Panc1 (cell line): ENCODE data around the gene IFNA7. TPM values are rescaled to one million over a fixed set of nuclear protein-coding genes. Genes with fewer than 3 reads are reported as not detected.
"Not testable (repeated sequence)": the region's sequence is repeated elsewhere in the genome, so short reads cannot be mapped to it uniquely, and the experiment has no call there.

Experiments used
- ATAC-seq: fragments of 200-7000 bp; cut with Tn5 transposase; 2 replicates; pipeline ENCODE4 v1.9.1; 2020; ENCODE audit warnings: mild to moderate bottlenecking, moderate library complexity
- BruUV-seq: library from RNA; stranded (reverse); fragments of 400-500 nt; replicated peaks from 2 replicates; lab custom pipeline; 2021; lab: Mats Ljungman, UMichigan
- CTCF ChIA-PET: fragments of 300-600 bp; sonication (Branson Sonifier 250); formaldehyde crosslinking; loops from one replicate; lab custom pipeline; 2022; ENCODE audit warnings: antibody characterized with exemption; lab: Charles Lee
- POLR2A ChIA-PET: fragments of 300-600 bp; sonication (Branson Sonifier 250); formaldehyde crosslinking; loops from one replicate; lab custom pipeline; 2022; ENCODE audit warnings: antibody characterized with exemption; lab: Charles Lee
- DNase-seq: peaks from one replicate; pipeline ENCODE4 v3.0.0-alpha.2; 2010; ENCODE audit warnings: low read depth, low spot score
- H3K27ac ChIP-seq: 2 replicates; pipeline ENCODE4 v1.5.1; 2011; ENCODE audit warnings: mild to moderate bottlenecking, low read length, inconsistent platforms
- H3K27me3 ChIP-seq: fragments of 200-500 bp; sonication (Bioruptor generic); 2 replicates; pipeline ENCODE4 v1.6.0; 2014; ENCODE audit warnings: low read length, inconsistent platforms; ENCODE audit not compliant: control insufficient read depth, insufficient read depth
- H3K36me3 ChIP-seq: fragments of 200-500 bp; sonication (Bioruptor generic); 2 replicates; pipeline ENCODE4 v1.5.1; 2014; ENCODE audit warnings: inconsistent platforms, mild to moderate bottlenecking, low read length, moderate library complexity; ENCODE audit not compliant: control insufficient read depth, insufficient read depth
- H3K4me1 ChIP-seq: 2 replicates; pipeline ENCODE4 v1.5.1; 2011; ENCODE audit warnings: inconsistent platforms, mild to moderate bottlenecking, low read length, moderate library complexity; ENCODE audit not compliant: control insufficient read depth, insufficient read depth
- H3K4me3 ChIP-seq, 2 experiments: 2 replicates each; pipeline ENCODE4 v1.5.1; 2011 to 2012; ENCODE audit warnings: low read depth in 2 of 2, low read length in 2 of 2, mild to moderate bottlenecking in 2 of 2, inconsistent platforms in 1 of 2, moderate library complexity in 1 of 2
- H3K9me3 ChIP-seq: fragments of 200-500 bp; sonication (Bioruptor generic); 2 replicates; pipeline ENCODE4 v1.5.1; 2014; ENCODE audit warnings: low read depth, mild to moderate bottlenecking, inconsistent platforms, low read length, moderate library complexity; ENCODE audit not compliant: control insufficient read depth, insufficient read depth
- CTCF ChIP-seq: fragments of 450-650 bp; IDR thresholded peaks from 2 replicates; pipeline ENCODE4 v1.5.1; 2017; ENCODE audit warnings: mild to moderate bottlenecking
- POLR2AphosphoS5 ChIP-seq: IDR thresholded peaks from 2 replicates; pipeline ENCODE4 v1.6.1; 2012; ENCODE audit warnings: mild to moderate bottlenecking, low read depth, low read length, moderate library complexity
- REST ChIP-seq, 2 experiments: IDR thresholded peaks; 2 replicates each; pipeline ENCODE4 v1.6.1; 2011 to 2012; ENCODE audit warnings: low read depth in 2 of 2, control low read depth in 1 of 2, low read length in 1 of 2, mild to moderate bottlenecking in 1 of 2, moderate library complexity in 1 of 2; ENCODE audit not compliant: insufficient read depth in 1 of 2
- SIN3A ChIP-seq: IDR thresholded peaks from 2 replicates; pipeline ENCODE4 v1.6.1; 2012; ENCODE audit warnings: low read depth, mild to moderate bottlenecking, low read length, moderate library complexity, borderline replicate concordance; ENCODE audit not compliant: insufficient read depth
- TCF7L2 ChIP-seq: IDR thresholded peaks from 2 replicates; pipeline ENCODE4 v1.6.1; 2011; ENCODE audit warnings: mild to moderate bottlenecking, low read depth, low read length, inconsistent platforms
- in situ Hi-C: cut with HindIII; loops from 2 replicates; pipeline ENCODE4 v1.10.0; 2016; ENCODE audit warnings: low sequenced_read_pairs, low pct_unique_long_range_greater_than_20kb
- intact Hi-C: fragments of 100-400 bp; cut with micrococcal nuclease; formaldehyde crosslinking; loops from one replicate; pipeline ENCODE4 v1.10.0; 2022; ENCODE audit not compliant: unreplicated experiment
- total RNA-seq: library from RNA; stranded (reverse); gene quantifications from one replicate; pipeline ENCODE4 v1.2.1, GENCODE V29; 2021; ENCODE audit not compliant: unreplicated experiment

The IFNA7 gene
- total RNA-seq, 1 experiment from 2014 or later: not detected

- BruUV-seq, H3K9me3 ChIP-seq, H3K27ac ChIP-seq, DNase-seq, in situ Hi-C loops, H3K4me1 ChIP-seq, POLR2A ChIA-PET, intact Hi-C loops, H3K36me3 ChIP-seq, CTCF ChIA-PET, H3K4me3 ChIP-seq, ATAC-seq, H3K27me3 ChIP-seq: not testable (repeated sequence)
- TF ChIP-seq CTCF: peak; percentile 43
Measured at GRCh38 chr9:21235468-21236359, 33.7 kb upstream of the IFNA7 start.

- intact Hi-C loops: no loop called here
- CTCF ChIA-PET: no interaction called here
- DNase-seq (no peak), ATAC-seq (no peak)
- in situ Hi-C loops: no loop called here
- POLR2A ChIA-PET: no interaction called here
- Histone ChIP-seq H3K4me3 (no peak overlapping the region), H3K4me1 (no peaks in the 10 kb centered on the region), H3K36me3 (no peaks in the 10 kb centered on the region), H3K9me3 (no peaks in the 10 kb centered on the region), H3K27ac (no peak overlapping the region), H3K27me3 (no peaks in the 10 kb centered on the region)
- no peak for TF ChIP-seq POLR2AphosphoS5
- TF ChIP-seq CTCF: no peak
- TF ChIP-seq SIN3A: no peak
- no peak for TF ChIP-seq REST (IDR thresholded peaks at IDR 0.05; ENCODE audit: insufficient read depth in 1 of 2, low read depth in 2 of 2, low read length in 1 of 2)
- TF ChIP-seq TCF7L2: no peak
- no TSS peak for BruUV-seq
Measured at GRCh38 chr9:21234153-21234687, 32.2 kb upstream of the IFNA7 start.
